Raji (cell line): ENCODE measurements around the gene IQSEC1.

Experiments
- POLR2A ChIP-seq: IDR thresholded peaks from 2 replicates; pipeline ENCODE4 v1.6.1; 2011; ENCODE audit warnings: low read depth, low read length, control low read depth; ENCODE audit not compliant: insufficient read depth

IQSEC1 gene

GRCh38 chr3:12957339-12957738 is 115.9 kb downstream of the IQSEC1 start:
- TF ChIP-seq POLR2A: no peak

GRCh38 chr3:12956316-12956660 is 116.9 kb downstream of the IQSEC1 start:
- no peak for TF ChIP-seq POLR2A

GRCh38 chr3:12955651-12956315 is 117.4 kb downstream of the IQSEC1 start:
- no peak for TF ChIP-seq POLR2A

- TF ChIP-seq POLR2A: no peak
Observed at GRCh38 chr3:12954891-12955650, 118.2 kb downstream of the IQSEC1 start.

- TF ChIP-seq POLR2A: no peak
Observed at GRCh38 chr3:12954180-12954579, 119.0 kb downstream of the IQSEC1 start.

- no peak for TF ChIP-seq POLR2A
Observed at GRCh38 chr3:12953201-12953995, 119.8 kb downstream of the IQSEC1 start.

GRCh38 chr3:12952343-12953200 is 120.7 kb downstream of the IQSEC1 start:
- no peak for TF ChIP-seq POLR2A

- no peak for TF ChIP-seq POLR2A
Observed at GRCh38 chr3:12948891-12949711, 124.1 kb downstream of the IQSEC1 start.

GRCh38 chr3:12948371-12948770 is 124.9 kb downstream of the IQSEC1 start:
- no peak for TF ChIP-seq POLR2A

- TF ChIP-seq POLR2A: no peak
Observed at GRCh38 chr3:12947504-12948369, 125.5 kb downstream of the IQSEC1 start.

- no peak for TF ChIP-seq POLR2A
Observed at GRCh38 chr3:12946649-12947316, 126.4 kb downstream of the IQSEC1 start.

GRCh38 chr3:12946251-12946648 is 127.0 kb downstream of the IQSEC1 start:
- TF ChIP-seq POLR2A: no peak

GRCh38 chr3:12944849-12945248 is 128.4 kb downstream of the IQSEC1 start:
- no peak for TF ChIP-seq POLR2A
